GM12878 (cell line): ENCODE measurements around the gene DNAH8.

Source experiments
- EZH2 ChIP-seq: IDR thresholded peaks from 2 replicates; pipeline ENCODE4 v1.6.1; 2012; ENCODE audit warnings: low read depth, mild to moderate bottlenecking, control low read depth, inconsistent platforms, low read length, borderline replicate concordance; ENCODE audit not compliant: control insufficient read depth
- HDGF ChIP-seq: fragments of 450-650 bp; IDR thresholded peaks from 2 replicates; pipeline ENCODE4 v1.6.1; 2016; ENCODE audit warnings: antibody characterized with exemption
- KDM1A ChIP-seq: fragments of 200-600 bp; sonication (generic); IDR thresholded peaks from 2 replicates; pipeline ENCODE4 v1.6.1; 2016; ENCODE audit warnings: borderline replicate concordance
- RUNX3 ChIP-seq: IDR thresholded peaks from 2 replicates; pipeline ENCODE4 v1.6.1; 2012; ENCODE audit warnings: low read length, inconsistent platforms
- STAT3 ChIP-seq: IDR thresholded peaks from 2 replicates; pipeline ENCODE4 v1.6.1; 2011; ENCODE audit warnings: low read depth, low read length, improper control_type of control experiment

DNA sequence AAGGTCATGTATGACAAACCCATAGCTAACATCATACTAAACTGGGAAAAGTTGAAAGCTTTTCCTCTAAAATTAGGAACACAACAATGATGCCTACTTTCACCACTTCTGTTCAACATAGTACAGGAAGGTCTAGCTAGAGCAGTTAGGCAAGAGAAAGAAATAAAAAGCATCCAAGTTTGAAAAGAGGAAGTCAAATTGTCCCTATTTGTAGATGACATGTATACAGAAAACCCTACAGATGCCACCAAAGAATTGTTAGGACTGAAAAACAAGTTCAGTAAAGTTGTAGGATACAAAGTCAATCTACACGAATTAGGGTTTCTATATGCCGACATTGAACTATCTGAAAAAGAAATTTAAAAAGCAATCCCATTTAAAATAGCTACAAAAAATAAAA, 244.0 kb downstream of the DNAH8 start:
- TF ChIP-seq STAT3 = no peak
- TF ChIP-seq HDGF = no peak
- no peak for TF ChIP-seq KDM1A
- TF ChIP-seq RUNX3 = no peak
- no peak for TF ChIP-seq EZH2
